ENCODE measurements around the gene CRYZ.
"Not testable (repeated sequence)": the region's sequence is repeated elsewhere in the genome, so short reads cannot be mapped to it uniquely, and the experiment has no call there.

Gene CRYZ

GRCh38 chr1:74753104-74753503 is 20.3 kb upstream of the CRYZ start:
- Histone ChIP-seq H3K36me3 (ENCODE audit: insufficient read depth) (no peaks in the 10 kb centered on the region), H3K27me3 (ENCODE audit: insufficient read depth, low read depth) (no peaks in the 10 kb centered on the region), H3K79me2 (ENCODE audit: insufficient read depth, low read depth) (no peaks in the 10 kb centered on the region), H3K4me2 (no peak overlapping the region), H4K20me1 (ENCODE audit: insufficient read depth) (no peaks in the 10 kb centered on the region), H3K4me3 (IDR thresholded peaks at IDR 0.05; ENCODE audit: insufficient read depth, low read depth, low read length) (no peak overlapping the region), H3K9ac (no peak overlapping the region), H3K4me1 (ENCODE audit: low read depth, poor library complexity, severe bottlenecking) (peaks cover 9% of the 10 kb centered on the region), H2AFZ (ENCODE audit: low read depth) (no peak overlapping the region), H3K27ac (no peak overlapping the region)
- TF ChIP-seq CTCF (conservative IDR thresholded peaks at IDR 0.05; ENCODE audit: low read depth, low read length): no peak

GRCh38 chr1:74748960-74749359 is 16.1 kb upstream of the CRYZ start:
- Histone ChIP-seq H3K36me3 (ENCODE audit: insufficient read depth) (no peaks in the 10 kb centered on the region; the same call in 1 of the 2 replicates), H3K4me1 (ENCODE audit: low read depth, poor library complexity, severe bottlenecking) (peaks cover 9% of the 10 kb centered on the region), H2AFZ (ENCODE audit: low read depth) (no peak overlapping the region), H3K27me3 (ENCODE audit: insufficient read depth, low read depth) (no peaks in the 10 kb centered on the region), H3K4me3 (IDR thresholded peaks at IDR 0.05; ENCODE audit: insufficient read depth, low read depth, low read length) (no peak overlapping the region), H3K4me2 (no peak overlapping the region), H4K20me1 (ENCODE audit: insufficient read depth) (no peaks in the 10 kb centered on the region), H3K79me2 (ENCODE audit: insufficient read depth, low read depth) (no peaks in the 10 kb centered on the region), H3K9ac (no peak overlapping the region), H3K27ac (no peak overlapping the region)
- no peak for TF ChIP-seq CTCF (conservative IDR thresholded peaks at IDR 0.05; ENCODE audit: low read depth, low read length)

- H3K27me3 ChIP-seq (ENCODE audit: insufficient read depth, low read depth); H2AFZ ChIP-seq (ENCODE audit: low read depth); H3K27ac ChIP-seq; H3K4me2 ChIP-seq; H3K79me2 ChIP-seq (ENCODE audit: insufficient read depth, low read depth); H3K9ac ChIP-seq; H4K20me1 ChIP-seq (ENCODE audit: insufficient read depth); H3K4me3 ChIP-seq (IDR thresholded peaks at IDR 0.05; ENCODE audit: insufficient read depth, low read depth, low read length); H3K36me3 ChIP-seq (ENCODE audit: insufficient read depth); H3K4me1 ChIP-seq (ENCODE audit: low read depth, poor library complexity, severe bottlenecking): not testable (repeated sequence)
Measured at GRCh38 chr1:74745247-74745646, 12.4 kb upstream of the CRYZ start.

- not testable (repeated sequence) for H3K36me3 ChIP-seq (ENCODE audit: insufficient read depth); H3K9ac ChIP-seq; H3K4me3 ChIP-seq (IDR thresholded peaks at IDR 0.05; ENCODE audit: insufficient read depth, low read depth, low read length); H3K4me2 ChIP-seq; H3K79me2 ChIP-seq (ENCODE audit: insufficient read depth, low read depth); H3K27ac ChIP-seq; H2AFZ ChIP-seq (ENCODE audit: low read depth); H3K27me3 ChIP-seq (ENCODE audit: insufficient read depth, low read depth); H3K4me1 ChIP-seq (ENCODE audit: low read depth, poor library complexity, severe bottlenecking); H4K20me1 ChIP-seq (ENCODE audit: insufficient read depth)
Measured at GRCh38 chr1:74740307-74740980, 7.6 kb upstream of the CRYZ start.

GRCh38 chr1:74737333-74737732 is 4.5 kb upstream of the CRYZ start:
- H3K36me3 ChIP-seq (ENCODE audit: insufficient read depth): no peaks in the 10 kb centered on the region
- no peak overlapping the region for H3K4me3 ChIP-seq (IDR thresholded peaks at IDR 0.05; ENCODE audit: insufficient read depth, low read depth, low read length)
- no peak overlapping the region for H3K27ac ChIP-seq
- H4K20me1 ChIP-seq (ENCODE audit: insufficient read depth): no peaks in the 10 kb centered on the region
- H3K27me3 ChIP-seq (ENCODE audit: insufficient read depth, low read depth): no peaks in the 10 kb centered on the region
- H3K4me2 ChIP-seq: no peak overlapping the region
- H3K4me1 ChIP-seq (ENCODE audit: low read depth, poor library complexity, severe bottlenecking): peaks cover 13% of the 10 kb centered on the region
- H3K9ac ChIP-seq: no peak overlapping the region
- H3K79me2 ChIP-seq (ENCODE audit: insufficient read depth, low read depth): peaks cover 16% of the 10 kb centered on the region; the same call in 1 of the 2 replicates
- no peak for TF ChIP-seq CTCF (conservative IDR thresholded peaks at IDR 0.05; ENCODE audit: low read depth, low read length)
- H2AFZ ChIP-seq (ENCODE audit: low read depth): no peak overlapping the region

All from KMS-11 (cell line).